Glutamatergic neuron (in vitro differentiated cells): ENCODE results near the gene PNLIPRP1. TPM values are rescaled to one million over a fixed set of nuclear protein-coding genes. Genes with fewer than 3 reads are reported as not detected.

Experiments
- DNase-seq: peaks from one replicate; pipeline ENCODE4 v3.0.0; 2022
- H3K27ac Mint-ChIP-seq: one replicate; pipeline ENCODE4 v1.8.0; 2020; ENCODE audit warnings: mild to moderate bottlenecking, mixed read lengths, inconsistent platforms; ENCODE audit not compliant: unreplicated experiment
- H3K27me3 Mint-ChIP-seq: one replicate; pipeline ENCODE4 v1.8.0; 2020; ENCODE audit warnings: mild to moderate bottlenecking, moderate library complexity, mixed read lengths, inconsistent platforms; ENCODE audit not compliant: unreplicated experiment
- H3K36me3 Mint-ChIP-seq: one replicate; pipeline ENCODE4 v1.8.0; 2020; ENCODE audit warnings: mild to moderate bottlenecking, mixed read lengths, inconsistent platforms; ENCODE audit not compliant: unreplicated experiment
- H3K4me1 Mint-ChIP-seq: one replicate; pipeline ENCODE4 v1.8.0; 2020; ENCODE audit warnings: mild to moderate bottlenecking, low read depth, mixed read lengths, inconsistent platforms; ENCODE audit not compliant: unreplicated experiment
- H3K4me3 Mint-ChIP-seq: one replicate; pipeline ENCODE4 v1.8.0; 2020; ENCODE audit warnings: mild to moderate bottlenecking, mixed read lengths, inconsistent platforms; ENCODE audit not compliant: unreplicated experiment
- H3K9me3 Mint-ChIP-seq: one replicate; pipeline ENCODE4 v1.8.0; 2020; ENCODE audit warnings: mild to moderate bottlenecking, moderate library complexity, mixed read lengths, inconsistent platforms; ENCODE audit not compliant: unreplicated experiment
- total RNA-seq: library from RNA; stranded (reverse); fragmentation: NEBNext Ultra II Directional; extraction: Animal tissue kit (Norgen Biotek cat#: 25700); gene quantifications from one replicate; pipeline ENCODE4 v1.2.1, GENCODE V29; 2021; ENCODE audit not compliant: unreplicated experiment
- TF ChIP-seq, protein P1 (sequence below): fragments of 200-600 bp; sonication (generic); IDR thresholded peaks from one replicate; pipeline ENCODE4 v1.5.0; 2021; ENCODE audit not compliant: partially characterized antibody, unreplicated experiment

The PNLIPRP1 gene
- total RNA-seq, 1 donor from 2014 or later, result not detected

DNA sequence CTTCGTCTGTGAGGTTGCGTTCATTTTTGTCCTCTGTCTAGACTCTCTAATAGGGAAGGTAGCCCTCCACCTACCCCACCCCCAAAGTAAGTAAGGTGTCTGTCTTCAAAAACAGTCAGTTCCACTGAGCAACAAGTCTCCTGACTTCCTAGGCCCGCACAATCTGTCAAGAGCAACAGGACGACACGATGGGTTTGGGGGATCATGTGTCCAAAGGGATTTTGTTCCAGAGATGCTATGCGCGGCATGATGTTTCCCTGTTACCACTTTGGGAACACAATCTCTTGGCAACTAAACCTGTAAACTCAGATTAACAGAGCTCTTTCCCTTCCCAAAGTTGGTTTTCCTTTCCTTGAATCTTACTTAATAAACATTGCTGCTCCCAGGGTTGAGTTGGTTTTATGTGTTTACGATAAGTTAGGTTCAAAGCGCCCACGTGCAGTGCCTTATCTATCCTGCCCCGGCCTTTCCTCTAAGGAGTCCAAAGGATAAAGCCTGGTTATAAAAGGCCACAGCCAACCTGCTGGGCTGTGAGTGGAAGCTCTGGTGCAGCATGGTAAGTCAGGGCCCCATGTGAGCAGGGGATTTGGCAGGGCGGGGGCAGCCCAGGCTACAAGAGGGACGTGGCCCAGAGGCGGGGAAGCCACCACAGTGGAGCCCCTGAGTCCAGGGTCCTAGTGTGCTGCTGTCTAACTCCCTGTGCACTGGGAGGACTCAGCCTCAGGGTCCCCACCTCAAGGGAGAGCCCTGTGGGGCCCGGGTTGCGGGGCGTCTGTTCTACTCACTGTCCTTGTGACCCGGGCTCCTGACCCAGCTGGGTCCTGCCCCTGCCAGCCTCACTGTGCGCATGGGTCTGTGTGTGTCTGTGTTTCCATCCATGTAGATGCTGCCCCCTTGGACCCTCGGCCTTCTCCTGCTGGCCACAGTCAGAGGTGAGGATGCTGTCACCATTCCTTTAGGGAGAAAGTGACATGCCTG lies 30.0 kb downstream of the PNLIPRP1 start, which contains the start of gene PNLIPRP2:
TSS of gene PNLIPRP2 (plus strand) at position 531 of the 978 bp plus-strand sequence.
- no peak within 1 kb of the TSS for H3K27ac Mint-ChIP-seq
- TF ChIP-seq, protein P1, sequence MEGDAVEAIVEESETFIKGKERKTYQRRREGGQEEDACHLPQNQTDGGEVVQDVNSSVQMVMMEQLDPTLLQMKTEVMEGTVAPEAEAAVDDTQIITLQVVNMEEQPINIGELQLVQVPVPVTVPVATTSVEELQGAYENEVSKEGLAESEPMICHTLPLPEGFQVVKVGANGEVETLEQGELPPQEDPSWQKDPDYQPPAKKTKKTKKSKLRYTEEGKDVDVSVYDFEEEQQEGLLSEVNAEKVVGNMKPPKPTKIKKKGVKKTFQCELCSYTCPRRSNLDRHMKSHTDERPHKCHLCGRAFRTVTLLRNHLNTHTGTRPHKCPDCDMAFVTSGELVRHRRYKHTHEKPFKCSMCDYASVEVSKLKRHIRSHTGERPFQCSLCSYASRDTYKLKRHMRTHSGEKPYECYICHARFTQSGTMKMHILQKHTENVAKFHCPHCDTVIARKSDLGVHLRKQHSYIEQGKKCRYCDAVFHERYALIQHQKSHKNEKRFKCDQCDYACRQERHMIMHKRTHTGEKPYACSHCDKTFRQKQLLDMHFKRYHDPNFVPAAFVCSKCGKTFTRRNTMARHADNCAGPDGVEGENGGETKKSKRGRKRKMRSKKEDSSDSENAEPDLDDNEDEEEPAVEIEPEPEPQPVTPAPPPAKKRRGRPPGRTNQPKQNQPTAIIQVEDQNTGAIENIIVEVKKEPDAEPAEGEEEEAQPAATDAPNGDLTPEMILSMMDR, result no peak
- H3K36me3 Mint-ChIP-seq, result peaks cover 10% of the 10 kb centered on the region
- peaks cover 2% of the 10 kb centered on the region for H3K27me3 Mint-ChIP-seq
- DNase-seq, result no peak
- H3K9me3 Mint-ChIP-seq, result peaks cover 2% of the 10 kb centered on the region
- H3K4me1 Mint-ChIP-seq, result no peaks in the 10 kb centered on the region
- H3K4me3 Mint-ChIP-seq, result no peak within 1 kb of the TSS

DNA sequence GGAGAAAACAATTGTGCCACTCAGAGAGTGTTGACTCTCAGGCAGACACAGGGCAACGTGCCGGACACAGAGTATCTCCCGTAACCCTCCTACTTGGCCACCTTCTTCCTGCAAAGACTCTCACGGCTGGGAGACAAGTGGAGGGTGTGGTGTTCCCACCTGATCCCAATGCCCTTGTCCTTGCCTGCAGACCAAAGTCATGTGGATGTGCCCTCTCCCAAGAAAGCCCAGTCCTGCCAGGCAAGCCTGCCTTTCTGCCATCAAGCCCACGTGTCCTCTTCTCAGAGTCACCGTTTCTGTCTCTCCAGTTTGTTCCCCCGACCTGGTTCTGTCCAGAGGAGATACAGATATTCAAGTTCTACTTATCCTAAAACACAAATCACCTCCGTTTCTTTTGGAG lies 30.7 kb downstream of the PNLIPRP1 start:
- peaks cover 2% of the 10 kb centered on the region for H3K27me3 Mint-ChIP-seq
- peaks cover 10% of the 10 kb centered on the region for H3K36me3 Mint-ChIP-seq
- no peak for DNase-seq
- H3K4me1 Mint-ChIP-seq, result no peaks in the 10 kb centered on the region
- H3K4me3 Mint-ChIP-seq, result no peak overlapping the region
- H3K27ac Mint-ChIP-seq, result no peak overlapping the region
- TF ChIP-seq, protein P1, result no peak
- peaks cover 2% of the 10 kb centered on the region for H3K9me3 Mint-ChIP-seq

DNA sequence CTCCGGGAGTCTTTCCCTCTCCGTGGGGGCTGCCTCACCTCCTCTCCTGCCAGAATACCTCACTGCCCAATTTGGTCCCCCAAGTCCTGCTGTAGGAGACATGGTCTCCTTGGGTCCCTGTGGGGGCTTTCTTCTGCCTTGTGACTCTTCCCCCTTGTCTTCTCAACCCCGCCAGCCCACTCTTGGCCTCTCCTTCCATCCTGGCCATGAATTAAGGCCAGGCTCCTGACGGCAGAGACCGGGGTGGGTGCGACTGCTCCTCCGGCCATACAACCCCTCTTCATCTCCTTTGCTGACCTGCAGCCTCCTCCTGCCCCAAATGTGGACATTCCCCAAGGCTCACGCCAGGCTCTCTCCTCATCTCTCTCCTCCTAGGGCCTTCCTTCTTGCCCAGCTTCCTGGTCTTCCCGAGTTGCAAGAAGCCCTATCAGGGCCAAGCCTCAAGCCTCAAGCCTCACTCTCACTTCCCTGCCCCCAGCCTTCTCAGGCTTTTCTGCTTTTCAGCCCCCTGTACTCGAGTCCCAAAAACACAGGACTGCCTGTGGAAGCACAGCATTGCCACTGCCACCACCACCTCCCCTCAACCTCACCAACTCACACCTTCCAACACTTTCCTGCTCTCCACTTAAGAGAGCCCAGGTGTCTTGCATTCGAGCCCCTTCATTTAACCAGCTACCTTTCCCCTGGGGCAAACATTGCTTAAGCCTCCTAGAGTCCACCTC lies 31.3 kb downstream of the PNLIPRP1 start:
- no peak for DNase-seq
- Mint-ChIP-seq H3K4me1 (no peaks in the 10 kb centered on the region), H3K36me3 (peaks cover 10% of the 10 kb centered on the region), H3K4me3 (no peak overlapping the region), H3K27me3 (peaks cover 2% of the 10 kb centered on the region), H3K27ac (no peak overlapping the region), H3K9me3 (peaks cover 2% of the 10 kb centered on the region)
- TF ChIP-seq, protein P1, result no peak

DNA sequence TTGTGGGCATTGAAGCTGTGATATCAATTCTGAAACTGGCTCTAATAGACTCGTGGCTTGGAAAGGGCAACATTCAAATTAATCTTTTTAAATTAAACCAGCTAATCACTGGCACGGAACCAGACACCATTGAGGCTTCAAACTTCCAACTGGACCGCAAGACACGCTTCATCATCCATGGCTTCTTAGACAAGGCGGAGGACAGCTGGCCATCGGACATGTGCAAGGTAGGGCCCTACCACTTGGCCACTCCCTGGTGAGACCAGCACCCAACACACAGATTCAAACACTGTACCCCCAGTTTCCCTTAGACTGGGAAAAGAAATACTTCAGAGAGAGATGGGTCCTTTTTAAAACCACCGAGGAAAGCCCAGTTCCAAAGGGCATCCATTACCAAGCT lies 35.1 kb downstream of the PNLIPRP1 start:
- DNase-seq, result no peak
- Mint-ChIP-seq H3K4me1 (no peaks in the 10 kb centered on the region), H3K27ac (no peak overlapping the region), H3K4me3 (no peak overlapping the region), H3K9me3 (peaks cover 2% of the 10 kb centered on the region), H3K27me3 (no peaks in the 10 kb centered on the region), H3K36me3 (peaks cover 10% of the 10 kb centered on the region)
- TF ChIP-seq, protein P1, result no peak
